HG03342 (cell line): ENCODE results near the gene RBKS.

Experiments used
- ATAC-seq: cut with Tn5 transposase; IDR thresholded peaks from one replicate; pipeline ENCODE4 v1.9.1; 2021; ENCODE audit warnings: mild to moderate bottlenecking, moderate library complexity; ENCODE audit not compliant: unreplicated experiment

RBKS gene

GRCh38 chr2:27803046-27803445 is 87.1 kb downstream of the RBKS start:
- no peak for ATAC-seq

GRCh38 chr2:27802547-27802946 is 87.6 kb downstream of the RBKS start:
- ATAC-seq: no peak

- no peak for ATAC-seq
Measured at GRCh38 chr2:27800856-27801255, 89.3 kb downstream of the RBKS start.

- ATAC-seq: no peak
Measured at GRCh38 chr2:27799646-27800010, 90.6 kb downstream of the RBKS start.

GRCh38 chr2:27798948-27799645 is 91.1 kb downstream of the RBKS start:
- no peak for ATAC-seq

GRCh38 chr2:27798486-27798885 is 91.7 kb downstream of the RBKS start:
- no peak for ATAC-seq

- no peak for ATAC-seq
Measured at GRCh38 chr2:27797841-27798240, 92.3 kb downstream of the RBKS start.

- no peak for ATAC-seq
Measured at GRCh38 chr2:27796791-27797765, 93.1 kb downstream of the RBKS start.

GRCh38 chr2:27795868-27796277 is 94.3 kb downstream of the RBKS start:
- ATAC-seq: no peak

- ATAC-seq: no peak
Measured at GRCh38 chr2:27795093-27795834, 94.9 kb downstream of the RBKS start.

GRCh38 chr2:27792759-27793158 is 97.4 kb downstream of the RBKS start:
- no peak for ATAC-seq

GRCh38 chr2:27790796-27791195 is 99.4 kb downstream of the RBKS start:
- no peak for ATAC-seq

GRCh38 chr2:27782701-27783100 is 107.5 kb downstream of the RBKS start:
- ATAC-seq: no peak

- ATAC-seq: no peak
Measured at GRCh38 chr2:27781496-27781895, 108.7 kb downstream of the RBKS start.

- no peak for ATAC-seq
Measured at GRCh38 chr2:27779417-27780055, 110.7 kb downstream of the RBKS start.

GRCh38 chr2:27776696-27777095 is 113.5 kb downstream of the RBKS start:
- ATAC-seq: no peak

GRCh38 chr2:27776097-27776496 is 114.1 kb downstream of the RBKS start:
- no peak for ATAC-seq

- ATAC-seq: no peak
Measured at GRCh38 chr2:27773959-27774358, 116.2 kb downstream of the RBKS start.

GRCh38 chr2:27772804-27773203 is 117.4 kb downstream of the RBKS start:
- no peak for ATAC-seq

- peak; percentile 96 for ATAC-seq
Measured at GRCh38 chr2:27771548-27772335, 118.4 kb downstream of the RBKS start, which contains the start of gene MRPL33. TSS of gene MRPL33 (plus strand) at chr2:27771719. CDS start at chr2:27771778, 59 bp downstream.
